GM08714 (cell line): ENCODE results near the gene RB1.
"Not testable (repeated sequence)": the region's sequence is repeated elsewhere in the genome, so short reads cannot be mapped to it uniquely, and the experiment has no call there.

Source experiments
- H3K4me3 ChIP-seq: fragments of 200-500 bp; sonication (Bioruptor generic); 2 replicates; pipeline ENCODE4 v1.5.1; 2014; ENCODE audit warnings: mild to moderate bottlenecking, low read length, inconsistent platforms
- ZNF274 ChIP-seq: IDR thresholded peaks from 2 replicates; pipeline ENCODE4 v1.6.1; 2012; ENCODE audit warnings: mild to moderate bottlenecking, low read depth, low read length

RB1 gene

GRCh38 chr13:48429036-48429435 lies 125.5 kb downstream of the RB1 start:
- H3K4me3 ChIP-seq = no peak overlapping the region
- no peak for TF ChIP-seq ZNF274

GRCh38 chr13:48429886-48430285 lies 126.3 kb downstream of the RB1 start:
- TF ChIP-seq ZNF274 = no peak
- no peak overlapping the region for H3K4me3 ChIP-seq

GRCh38 chr13:48431431-48431830 lies 127.9 kb downstream of the RB1 start:
- no peak for TF ChIP-seq ZNF274
- H3K4me3 ChIP-seq = no peak overlapping the region

GRCh38 chr13:48431987-48432615 lies 128.6 kb downstream of the RB1 start:
- no peak overlapping the region for H3K4me3 ChIP-seq
- no peak for TF ChIP-seq ZNF274

GRCh38 chr13:48434200-48434599 lies 130.6 kb downstream of the RB1 start:
- H3K4me3 ChIP-seq = no peak overlapping the region
- TF ChIP-seq ZNF274 = no peak

- no peak for TF ChIP-seq ZNF274
- no peak overlapping the region for H3K4me3 ChIP-seq
Measured at GRCh38 chr13:48436661-48437288, 133.2 kb downstream of the RB1 start.

- TF ChIP-seq ZNF274 = no peak
- no peak overlapping the region for H3K4me3 ChIP-seq
Measured at GRCh38 chr13:48437371-48437770, 133.8 kb downstream of the RB1 start.

GRCh38 chr13:48443442-48444208 lies 140.1 kb downstream of the RB1 start:
- H3K4me3 ChIP-seq = no peak overlapping the region
- no peak for TF ChIP-seq ZNF274

- no peak overlapping the region for H3K4me3 ChIP-seq
- TF ChIP-seq ZNF274 = no peak
Measured at GRCh38 chr13:48446464-48446863, 142.9 kb downstream of the RB1 start.

- TF ChIP-seq ZNF274 = no peak
- no peak overlapping the region for H3K4me3 ChIP-seq
Measured at GRCh38 chr13:48448285-48448958, 144.9 kb downstream of the RB1 start.

GRCh38 chr13:48448959-48449614 lies 145.5 kb downstream of the RB1 start:
- TF ChIP-seq ZNF274 = no peak
- no peak overlapping the region for H3K4me3 ChIP-seq

- no peak for TF ChIP-seq ZNF274
- no peak overlapping the region for H3K4me3 ChIP-seq
Measured at GRCh38 chr13:48449656-48450055, 146.1 kb downstream of the RB1 start.

GRCh38 chr13:48451196-48451595 lies 147.6 kb downstream of the RB1 start:
- H3K4me3 ChIP-seq = not testable (repeated sequence)

- no peak for TF ChIP-seq ZNF274
- H3K4me3 ChIP-seq = no peak overlapping the region
Measured at GRCh38 chr13:48456546-48456945, 153.0 kb downstream of the RB1 start.

GRCh38 chr13:48457578-48458242 lies 154.2 kb downstream of the RB1 start:
- no peak for TF ChIP-seq ZNF274
- no peak overlapping the region for H3K4me3 ChIP-seq
